A673 (cell line): ENCODE data around the gene ANKS1B. TPM values are rescaled to one million over a fixed set of nuclear protein-coding genes. Genes with fewer than 3 reads are reported as not detected.

Source experiments
- BruUV-seq: library from RNA; stranded (reverse); fragments of 400-500 nt; replicated peaks from 2 replicates; lab custom pipeline; 2021; lab: Mats Ljungman, UMichigan
- CTCF ChIA-PET: fragments of 300-600 bp; sonication (Branson Sonifier 250); formaldehyde crosslinking; loops from one replicate; lab custom pipeline; 2022; ENCODE audit warnings: antibody characterized with exemption; lab: Charles Lee
- POLR2A ChIA-PET: fragments of 300-600 bp; sonication (Branson Sonifier 250); formaldehyde crosslinking; loops from one replicate; lab custom pipeline; 2022; ENCODE audit warnings: antibody characterized with exemption; ENCODE audit not compliant: low non-redundant PET; lab: Charles Lee
- DNase-seq: peaks from one replicate; pipeline ENCODE4 v3.0.0-alpha.2; 2015; ENCODE audit warnings: low spot score
- H3K27ac ChIP-seq: fragments of 200-600 bp; sonication (generic); 2 replicates; pipeline ENCODE4 v1.5.1; 2016; ENCODE audit warnings: mixed run types, low read depth, mild to moderate bottlenecking, mixed read lengths, antibody characterized with exemption, low read length; ENCODE audit not compliant: poor library complexity, severe bottlenecking
- H3K27me3 ChIP-seq: fragments of 200-600 bp; sonication (generic); replicated peaks from 2 replicates; pipeline ENCODE4 v1.6.1; 2017; ENCODE audit warnings: mixed run types, low read depth, mild to moderate bottlenecking, mixed read lengths, antibody characterized with exemption, low read length; ENCODE audit not compliant: insufficient read depth, poor library complexity
- H3K36me3 ChIP-seq: fragments of 200-600 bp; sonication (generic); 2 replicates; pipeline ENCODE4 v1.6.1; 2016; ENCODE audit warnings: mixed run types, mild to moderate bottlenecking, mixed read lengths, antibody characterized with exemption, low read length; ENCODE audit not compliant: insufficient read depth, poor library complexity, severe bottlenecking
- H3K4me1 ChIP-seq: fragments of 200-600 bp; sonication (generic); 2 replicates; pipeline ENCODE4 v1.6.1; 2017; ENCODE audit warnings: mixed run types, mild to moderate bottlenecking, mixed read lengths, antibody characterized with exemption, low read length; ENCODE audit not compliant: insufficient read depth, poor library complexity, severe bottlenecking
- H3K4me3 ChIP-seq: fragments of 200-600 bp; sonication (generic); 2 replicates; pipeline ENCODE4 v1.5.1; 2016; ENCODE audit warnings: low read depth, mixed run types, mild to moderate bottlenecking, mixed read lengths, low read length; ENCODE audit not compliant: poor library complexity, severe bottlenecking
- H3K9me3 ChIP-seq: fragments of 200-600 bp; sonication (generic); 2 replicates; pipeline ENCODE4 v1.6.1; 2016; ENCODE audit warnings: mixed run types, low read depth, mild to moderate bottlenecking, mixed read lengths, antibody characterized with exemption, low read length; ENCODE audit not compliant: poor library complexity, severe bottlenecking
- CTCF ChIP-seq: fragments of 300-800, 200-600 bp; sonication (generic); conservative IDR thresholded peaks from 2 replicates; pipeline ENCODE4 v1.5.1; 2017; ENCODE audit warnings: low read depth, mild to moderate bottlenecking, antibody characterized with exemption, low read length, moderate library complexity, mixed read lengths
- EZH2 ChIP-seq: fragments of 200-600 bp; sonication (generic); IDR thresholded peaks from 2 replicates; pipeline ENCODE4 v1.6.1; 2017; ENCODE audit warnings: borderline replicate concordance, low read depth, mild to moderate bottlenecking, mixed read lengths, antibody characterized with exemption, low read length; ENCODE audit not compliant: poor library complexity, severe bottlenecking
- intact Hi-C: fragments of 100-400 bp; cut with micrococcal nuclease; formaldehyde crosslinking; loops from one replicate; pipeline ENCODE4 v1.10.0; 2022; ENCODE audit not compliant: unreplicated experiment
- total RNA-seq: library from RNA; stranded (reverse); gene quantifications from 2 replicates; pipeline ENCODE4 v1.2.3, GENCODE V29; 2021

ANKS1B gene
- total RNA-seq, 1 experiment from 2014 or later: 0.99 TPM

DNA sequence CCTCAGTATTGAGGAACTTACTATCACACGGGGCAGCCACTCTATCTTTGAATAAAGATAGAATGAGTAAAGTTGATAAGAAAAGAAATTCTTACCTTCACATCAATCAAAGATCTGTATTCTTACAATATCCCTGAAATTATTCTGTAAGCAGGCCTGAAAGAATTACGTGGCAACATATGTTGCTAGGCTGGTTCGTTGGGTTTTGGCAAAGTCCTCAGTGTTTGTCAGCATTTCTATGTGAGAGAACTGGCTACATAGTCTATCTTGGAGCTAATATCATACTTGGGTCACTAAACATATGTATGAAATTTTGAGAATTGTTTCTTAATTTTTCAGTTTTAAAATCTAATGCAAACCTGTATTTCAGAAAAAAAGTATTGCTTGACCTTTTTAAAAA, 749.4 kb downstream of the ANKS1B start:
- no peaks in the 10 kb centered on the region for H3K4me1 ChIP-seq
- intact Hi-C loops: no loop called here
- BruUV-seq: no TSS peak
- ChIA-PET CTCF (no interaction called here), POLR2A (no interaction called here)
- no peak for DNase-seq
- no peaks in the 10 kb centered on the region for H3K9me3 ChIP-seq
- H3K4me3 ChIP-seq: no peak overlapping the region
- no peaks in the 10 kb centered on the region for H3K36me3 ChIP-seq
- H3K27ac ChIP-seq: no peak overlapping the region
- peaks cover 43% of the 10 kb centered on the region for H3K27me3 ChIP-seq
- TF ChIP-seq EZH2: no peak
- no peak for TF ChIP-seq CTCF

GRCh38 chr12:99234702-99235101, 750.0 kb downstream of the ANKS1B start:
- H3K36me3 ChIP-seq: no peaks in the 10 kb centered on the region
- no peak overlapping the region for H3K4me3 ChIP-seq
- H3K27me3 ChIP-seq: peaks cover 48% of the 10 kb centered on the region
- H3K27ac ChIP-seq: no peak overlapping the region
- no peak for DNase-seq
- TF ChIP-seq EZH2 (no peak), CTCF (no peak)
- BruUV-seq: no TSS peak
- no peaks in the 10 kb centered on the region for H3K4me1 ChIP-seq
- POLR2A ChIA-PET: no interaction called here
- no peaks in the 10 kb centered on the region for H3K9me3 ChIP-seq
- CTCF ChIA-PET: no interaction called here
- intact Hi-C loops: no loop called here

GRCh38 chr12:99232324-99232723, 752.4 kb downstream of the ANKS1B start:
- H3K36me3 ChIP-seq: no peaks in the 10 kb centered on the region
- no peak for TF ChIP-seq CTCF
- TF ChIP-seq EZH2: no peak
- CTCF ChIA-PET: no interaction called here
- peaks cover 72% of the 10 kb centered on the region for H3K27me3 ChIP-seq
- H3K27ac ChIP-seq: no peak overlapping the region
- no peaks in the 10 kb centered on the region for H3K9me3 ChIP-seq
- no TSS peak for BruUV-seq
- no peak overlapping the region for H3K4me3 ChIP-seq
- POLR2A ChIA-PET: no interaction called here
- DNase-seq: peak; percentile 61
- H3K4me1 ChIP-seq: no peaks in the 10 kb centered on the region
- intact Hi-C loops: no loop called here
